Neural progenitor cell (in vitro differentiated cells): ENCODE results near the gene SRPK1.
"Not testable (repeated sequence)": the region's sequence is repeated elsewhere in the genome, so short reads cannot be mapped to it uniquely, and the experiment has no call there.

Experiments used
- EZH2 ChIP-seq: fragments of 200-600 bp; sonication (generic); IDR thresholded peaks from 2 replicates; pipeline ENCODE4 v1.6.1; 2017; ENCODE audit warnings: antibody characterized with exemption, mild to moderate bottlenecking, moderate library complexity
- EZH2phosphoT487 ChIP-seq: fragments of 200-600 bp; sonication (generic); IDR thresholded peaks from 2 replicates; pipeline ENCODE4 v1.6.1; 2017; ENCODE audit warnings: antibody characterized with exemption
- TF ChIP-seq, protein P1 (sequence below): fragments of 200-600 bp; sonication (generic); IDR thresholded peaks from 2 replicates; pipeline ENCODE4 v1.5.1; 2017; ENCODE audit warnings: antibody characterized with exemption, mild to moderate bottlenecking

DNA sequence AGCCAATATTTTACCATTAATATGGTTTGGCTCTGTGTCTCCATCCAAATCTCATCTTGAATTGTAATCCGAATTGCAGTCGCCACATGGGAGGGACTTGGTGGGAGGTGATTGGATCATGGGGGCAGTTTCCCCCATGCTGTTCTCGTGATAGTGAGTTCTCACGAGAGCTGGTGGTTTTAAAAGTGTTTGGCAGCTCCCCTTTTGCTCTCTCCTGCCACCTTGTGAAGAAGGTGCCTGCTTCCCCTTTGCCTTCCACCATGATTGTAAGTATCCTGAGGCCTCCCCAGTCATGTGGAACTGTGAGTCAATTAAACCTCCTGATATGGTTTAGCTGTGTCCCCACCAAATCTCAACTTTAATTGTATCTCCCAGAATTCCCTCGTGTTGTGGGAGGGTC, 18.4 kb upstream of the SRPK1 start:
- TF ChIP-seq, protein P1, sequence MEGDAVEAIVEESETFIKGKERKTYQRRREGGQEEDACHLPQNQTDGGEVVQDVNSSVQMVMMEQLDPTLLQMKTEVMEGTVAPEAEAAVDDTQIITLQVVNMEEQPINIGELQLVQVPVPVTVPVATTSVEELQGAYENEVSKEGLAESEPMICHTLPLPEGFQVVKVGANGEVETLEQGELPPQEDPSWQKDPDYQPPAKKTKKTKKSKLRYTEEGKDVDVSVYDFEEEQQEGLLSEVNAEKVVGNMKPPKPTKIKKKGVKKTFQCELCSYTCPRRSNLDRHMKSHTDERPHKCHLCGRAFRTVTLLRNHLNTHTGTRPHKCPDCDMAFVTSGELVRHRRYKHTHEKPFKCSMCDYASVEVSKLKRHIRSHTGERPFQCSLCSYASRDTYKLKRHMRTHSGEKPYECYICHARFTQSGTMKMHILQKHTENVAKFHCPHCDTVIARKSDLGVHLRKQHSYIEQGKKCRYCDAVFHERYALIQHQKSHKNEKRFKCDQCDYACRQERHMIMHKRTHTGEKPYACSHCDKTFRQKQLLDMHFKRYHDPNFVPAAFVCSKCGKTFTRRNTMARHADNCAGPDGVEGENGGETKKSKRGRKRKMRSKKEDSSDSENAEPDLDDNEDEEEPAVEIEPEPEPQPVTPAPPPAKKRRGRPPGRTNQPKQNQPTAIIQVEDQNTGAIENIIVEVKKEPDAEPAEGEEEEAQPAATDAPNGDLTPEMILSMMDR: not testable (repeated sequence)
- TF ChIP-seq EZH2phosphoT487, EZH2: not testable (repeated sequence)
